SK-N-SH (cell line): Measurements from ENCODE around the gene CCT8L2. TPM values are rescaled to one million over a fixed set of nuclear protein-coding genes. Genes with fewer than 3 reads are reported as not detected.

Experiments
- CTCF ChIA-PET: fragments of 300-600, 350-600 bp; formaldehyde crosslinking; extraction: SDS; loops from one replicate; lab custom pipeline; 2021; lab: Yijun Ruan, JAX
- POLR2A ChIA-PET: fragments of 350-600 bp; sonication (Branson Sonifier 250); formaldehyde crosslinking; extraction: SDS; loops from one replicate; lab custom pipeline; 2020; ENCODE audit warnings: antibody characterized with exemption, inconsistent platforms; lab: Yijun Ruan, JAX
- DNase-seq: peaks from one replicate; pipeline ENCODE4 v3.0.0; 2012
- H2AFZ ChIP-seq: fragments of 200-600 bp; sonication (generic); 2 replicates; pipeline ENCODE4 v1.8.1; 2016; ENCODE audit warnings: antibody characterized with exemption, mild to moderate bottlenecking, low read depth
- H3F3A ChIP-seq: fragments of 200-600 bp; sonication (generic); replicated peaks from 2 replicates; pipeline ENCODE3; 2016; ENCODE audit warnings: antibody characterized with exemption, mild to moderate bottlenecking; ENCODE audit not compliant: insufficient read depth
- H3K27ac ChIP-seq, 2 experiments: fragments of 200-500 bp in 1 of 2; fragments of 200-600 bp in 1 of 2; sonication (Bioruptor generic) in 1 of 2; sonication (generic), shearing (Covaris generic) in 1 of 2; 2 replicates each; pipeline versions ENCODE4 v1.5.1 to v1.6.1; 2014 to 2016; ENCODE audit warnings: low read depth in 2 of 2, inconsistent platforms in 1 of 2, low read length in 1 of 2, mild to moderate bottlenecking in 1 of 2, mixed read lengths in 1 of 2
- H3K27me3 ChIP-seq: fragments of 200-600 bp; sonication (generic), shearing (Covaris generic); 2 replicates; pipeline ENCODE4 v1.6.1; 2016; ENCODE audit warnings: mixed run types; ENCODE audit not compliant: insufficient read depth
- H3K36me3 ChIP-seq, 2 experiments: fragments of 200-500 bp in 1 of 2; fragments of 200-600 bp in 1 of 2; sonication (Bioruptor generic) in 1 of 2; sonication (generic) in 1 of 2; replicated peaks in 1 of 2; 2 replicates each; pipeline versions ENCODE3 to v1.5.1; 2014 to 2016; ENCODE audit warnings: low read length in 1 of 2, mild to moderate bottlenecking in 1 of 2; ENCODE audit not compliant: insufficient read depth in 2 of 2, control insufficient read depth in 1 of 2
- H3K4me1 ChIP-seq, 2 experiments: fragments of 200-500 bp in 1 of 2; fragments of 200-600 bp in 1 of 2; sonication (Bioruptor generic) in 1 of 2; sonication (generic), shearing (Covaris generic) in 1 of 2; 2 replicates each; pipeline versions ENCODE4 v1.5.1 to v1.6.1; 2014 to 2016; ENCODE audit warnings: low read depth in 1 of 2, low read length in 1 of 2, mixed run types in 1 of 2; ENCODE audit not compliant: insufficient read depth in 2 of 2, control insufficient read depth in 1 of 2
- H3K4me2 ChIP-seq: fragments of 200-600 bp; sonication (generic), shearing (Covaris generic); 2 replicates; pipeline ENCODE4 v1.6.1; 2017; ENCODE audit warnings: mixed run types
- H3K4me3 ChIP-seq, 2 experiments: fragments of 200-500 bp in 1 of 2; fragments of 200-600 bp in 1 of 2; sonication (Bioruptor generic) in 1 of 2; sonication (generic), shearing (Covaris generic) in 1 of 2; 2 replicates each; pipeline versions ENCODE4 v1.5.1 to v1.8.1; 2014 to 2016; ENCODE audit warnings: low read depth in 2 of 2, inconsistent platforms in 1 of 2, low read length in 1 of 2, mild to moderate bottlenecking in 1 of 2, mixed read lengths in 1 of 2, moderate library complexity in 1 of 2
- H3K79me2 ChIP-seq: fragments of 200-600 bp; sonication (generic); 2 replicates; pipeline ENCODE4 v1.8.1; 2017; ENCODE audit warnings: mild to moderate bottlenecking; ENCODE audit not compliant: insufficient read depth
- H3K9ac ChIP-seq: fragments of 200-600 bp; sonication (generic); 2 replicates; pipeline ENCODE4 v1.6.1; 2017; ENCODE audit warnings: mixed run types
- H3K9me2 ChIP-seq: fragments of 200-600 bp; sonication (generic); 2 replicates; pipeline ENCODE4 v1.6.1; 2017; ENCODE audit warnings: mixed run types
- H3K9me3 ChIP-seq: fragments of 200-600 bp; sonication (generic); 2 replicates; pipeline ENCODE4 v1.6.1; 2017; ENCODE audit warnings: mixed run types, mild to moderate bottlenecking, moderate library complexity
- H4K20me1 ChIP-seq: fragments of 200-600 bp; sonication (generic); 2 replicates; pipeline ENCODE4 v1.6.1; 2017; ENCODE audit warnings: mild to moderate bottlenecking, mixed run types; ENCODE audit not compliant: insufficient read depth
- CTCF ChIP-seq: fragments of 200-600 bp; sonication (generic); IDR thresholded peaks from 2 replicates; pipeline ENCODE4 v1.6.1; 2017; ENCODE audit warnings: antibody characterized with exemption, mild to moderate bottlenecking, moderate library complexity
- EP300 ChIP-seq, 2 experiments: IDR thresholded peaks; 2 replicates each; pipeline versions ENCODE4 v1.4.0 to v1.6.1; 2012; ENCODE audit warnings: borderline replicate concordance in 1 of 2, low read depth in 1 of 2, low read length in 1 of 2
- EZH2phosphoT487 ChIP-seq: fragments of 200-600 bp; sonication (generic); IDR thresholded peaks from 2 replicates; pipeline ENCODE4 v1.6.1; 2017; ENCODE audit warnings: low read depth, mixed run types, mild to moderate bottlenecking, antibody characterized with exemption, moderate library complexity, borderline replicate concordance
- FOSL2 ChIP-seq: IDR thresholded peaks from 2 replicates; pipeline ENCODE4 v1.4.0; 2012; ENCODE audit warnings: low read depth, mild to moderate bottlenecking, moderate library complexity, borderline replicate concordance
- FOXM1 ChIP-seq: IDR thresholded peaks from 2 replicates; pipeline ENCODE4 v1.4.0; 2012; ENCODE audit warnings: low read depth, mild to moderate bottlenecking
- GABPA ChIP-seq: IDR thresholded peaks from 2 replicates; pipeline ENCODE4 v1.4.0; 2012; ENCODE audit warnings: low read depth, mild to moderate bottlenecking
- GATA2 ChIP-seq: sonication (generic); formaldehyde crosslinking; IDR thresholded peaks from 2 replicates; pipeline ENCODE4 v1.5.0; 2020; ENCODE audit warnings: mild to moderate bottlenecking, missing genetic modification reagents
- MXI1 ChIP-seq: IDR thresholded peaks from 2 replicates; pipeline ENCODE4 v1.6.1; 2012; ENCODE audit warnings: mild to moderate bottlenecking, low read depth, low read length, improper control_type of control experiment
- NFIC ChIP-seq: IDR thresholded peaks from 2 replicates; pipeline ENCODE4 v1.4.0; 2012; ENCODE audit warnings: borderline replicate concordance
- RAD21 ChIP-seq: IDR thresholded peaks from 2 replicates; pipeline ENCODE4 v1.6.1; 2012; ENCODE audit warnings: mild to moderate bottlenecking, low read length
- RCOR1 ChIP-seq: fragments of 150-350 bp; IDR thresholded peaks from 2 replicates; pipeline ENCODE4 v1.6.1; 2017; ENCODE audit warnings: antibody characterized with exemption, low read length
- RFX5 ChIP-seq: IDR thresholded peaks from 2 replicates; pipeline ENCODE4 v1.6.1; 2012; ENCODE audit warnings: mild to moderate bottlenecking, improper control_type of control experiment, low read length
- RXRA ChIP-seq: IDR thresholded peaks from 2 replicates; pipeline ENCODE4 v1.4.0; 2012; ENCODE audit warnings: low read depth, mild to moderate bottlenecking, borderline replicate concordance
- SIN3A ChIP-seq: IDR thresholded peaks from 2 replicates; pipeline ENCODE4 v1.6.1; 2012; ENCODE audit warnings: low read depth, mild to moderate bottlenecking, low read length, moderate library complexity, borderline replicate concordance
- TCF12 ChIP-seq: IDR thresholded peaks from 2 replicates; pipeline ENCODE4 v1.4.0; 2012
- TEAD4 ChIP-seq: IDR thresholded peaks from 2 replicates; pipeline ENCODE4 v1.4.0; 2012; ENCODE audit warnings: mild to moderate bottlenecking, borderline replicate concordance; ENCODE audit not compliant: insufficient read depth
- USF1 ChIP-seq: IDR thresholded peaks from 2 replicates; pipeline ENCODE4 v1.4.0; 2012; ENCODE audit warnings: low read depth, borderline replicate concordance
- USF2 ChIP-seq: fragments of 150-350 bp; IDR thresholded peaks from 2 replicates; pipeline ENCODE4 v1.6.1; 2017; ENCODE audit warnings: antibody characterized with exemption, low read length, low read depth, borderline replicate concordance
- YY1 ChIP-seq: IDR thresholded peaks from 2 replicates; pipeline ENCODE4 v1.4.0; 2012; ENCODE audit warnings: low read depth, mild to moderate bottlenecking
- ZBTB33 ChIP-seq: IDR thresholded peaks from 2 replicates; pipeline ENCODE4 v1.4.0; 2012; ENCODE audit warnings: low read depth, borderline replicate concordance
- WGBS: methylation state at CpG from one replicate; pipeline ENCODE4 v1.1.6; 2017; ENCODE audit warnings: low lambda C conversion rate; 5-methylcytosine and 5-hydroxymethylcytosine counted together
- polyA plus RNA-seq, 3 experiments: library from polyadenylated mRNA; depleted of rRNA; stranded (reverse); fragments of >200 nt; gene quantifications; 2 replicates each; pipeline ENCODE4 v1.2.3, GENCODE V29; 2012

The CCT8L2 gene
- polyA plus RNA-seq, 1 of the 3 experiments (the other 2 are of a cell fraction), result not detected

GRCh38 chr22:16586991-16587390 lies 5.6 kb downstream of the CCT8L2 start (continued):
- no peak for TF ChIP-seq ZBTB33
- TF ChIP-seq SIN3A, result no peak
- no peak for TF ChIP-seq USF2
- TF ChIP-seq CTCF, result no peak
- TF ChIP-seq GATA2, result no peak
- no peak for TF ChIP-seq USF1
- TF ChIP-seq FOXM1, result no peak
- no peak for TF ChIP-seq RFX5
- no peak for TF ChIP-seq RXRA
- TF ChIP-seq YY1, result no peak
- TF ChIP-seq EZH2phosphoT487, result no peak
- no peak for TF ChIP-seq RCOR1

GRCh38 chr22:16586170-16586569 lies 6.4 kb downstream of the CCT8L2 start:
- 0% methylated on average over 2 of the region's 2 CpGs for WGBS
- Histone ChIP-seq H3K4me2 (no peak overlapping the region), H3K27ac (no peak overlapping the region), H3K27me3 (no peaks in the 10 kb centered on the region; the same call in 1 of the 2 replicates), H3K4me3 (no peak overlapping the region), H4K20me1 (no peaks in the 10 kb centered on the region), H3K36me3 (no peaks in the 10 kb centered on the region), H3K9ac (no peak overlapping the region), H3K9me2 (no peaks in the 10 kb centered on the region), H3K9me3 (no peaks in the 10 kb centered on the region), H3K79me2 (no peaks in the 10 kb centered on the region), H3F3A (no peaks in the 10 kb centered on the region), H3K4me1 (no peaks in the 10 kb centered on the region), H2AFZ (no peak overlapping the region)
- ChIA-PET POLR2A (no interaction called here), CTCF (no interaction called here)
- DNase-seq, result no peak
- TF ChIP-seq RCOR1 (no peak), FOSL2 (no peak), YY1 (no peak), EZH2phosphoT487 (no peak), ZBTB33 (no peak), NFIC (no peak), TCF12 (no peak), FOXM1 (no peak), GATA2 (no peak), RAD21 (no peak), RFX5 (no peak), GABPA (no peak), EP300 (IDR thresholded peaks at IDR 0.05; ENCODE audit: borderline replicate concordance in 1 of 2, low read depth in 1 of 2, low read length in 1 of 2) (no peak), MXI1 (no peak), TEAD4 (no peak), CTCF (no peak)
